ENCODE data around the gene MC1R. TPM values are rescaled to one million over a fixed set of nuclear protein-coding genes. Genes with fewer than 3 reads are reported as not detected.

The MC1R gene
- total and polyA plus RNA-seq, 2 of the 8 experiments (the other 6 are each of a cell fraction or from before 2014, with no cell fraction given) = 2.2 to 2.9 TPM

DNA sequence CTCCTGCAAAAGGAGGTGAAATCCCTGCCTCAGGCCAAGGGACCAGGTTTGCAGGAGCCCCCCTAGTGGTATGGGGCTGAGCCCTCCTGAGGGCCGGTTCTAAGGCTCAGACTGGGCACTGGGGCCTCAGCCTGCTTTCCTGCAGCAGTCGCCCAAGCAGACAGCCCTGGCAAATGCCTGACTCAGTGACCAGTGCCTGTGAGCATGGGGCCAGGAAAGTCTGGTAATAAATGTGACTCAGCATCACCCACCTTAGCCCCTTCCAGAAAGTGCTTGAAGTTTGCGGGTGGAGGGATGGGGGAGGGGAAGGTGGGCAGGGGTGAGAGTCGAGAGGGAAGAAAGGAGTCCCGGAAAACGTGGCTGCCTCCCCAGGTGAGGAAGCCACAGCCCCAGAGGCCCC, 2.1 kb downstream of the MC1R start:
- Histone ChIP-seq H3K79me1 (ENCODE audit: low read depth, low read length) (no peaks in the 10 kb centered on the region), H4K20me1 (replicated peaks in 1 of 2; ENCODE audit: control insufficient read depth in 1 of 2, insufficient read depth in 2 of 2, low read length in 2 of 2) (peaks cover 5 to 8% of the 10 kb centered on the region in 2 experiments), H3K14ac (ENCODE audit: insufficient read length) (no peak overlapping the region), H4K8ac (ENCODE audit: extremely low read depth, insufficient read depth, low read length) (no peak overlapping the region), H3K23ac (ENCODE audit: insufficient read length) (no peak overlapping the region), H2BK20ac (ENCODE audit: low read length) (no peak overlapping the region), H3K56ac (replicated peaks; ENCODE audit: insufficient read length, low read depth, low read length) (no peak overlapping the region), H3K4ac (replicated peaks; ENCODE audit: insufficient read length, low read depth, low read length) (no peak overlapping the region), H2BK15ac (ENCODE audit: low read length) (peak overlapping the region; percentile 25; the same call in 1 of the 2 replicates), H2AFZ (ENCODE audit: low read length) (no peak overlapping the region), H2BK12ac (ENCODE audit: low read depth, low read length) (no peak overlapping the region), H3K4me1 (replicated peaks in 1 of 4; ENCODE audit: control insufficient read depth in 3 of 4, insufficient read depth in 4 of 4, low read length in 3 of 4) (peaks cover 0 to 34% (median 25%) of the 10 kb centered on the region in 4 experiments; a peak in 6 of 7 replicates), H3K9me3 (ENCODE audit: insufficient read depth in 2 of 2, low read depth in 1 of 2, low read length in 1 of 2) (no peaks in the 10 kb centered on the region), H3K27me3 (replicated peaks in 1 of 4; ENCODE audit: control insufficient read depth in 3 of 4, extremely low read depth in 1 of 4, insufficient read depth in 3 of 4, low read length in 3 of 4) (peaks cover 0 to 19% (median 16%) of the 10 kb centered on the region in 4 experiments; a peak in 6 of 7 replicates), H3K4me2 (ENCODE audit: insufficient read depth in 1 of 2, low read depth in 2 of 2, low read length in 2 of 2) (no peak overlapping the region; a peak in 1 of 4 replicates), H3K27ac (ENCODE audit: low read depth, low read length) (no peak overlapping the region), H3K9ac (replicated peaks in 1 of 4; ENCODE audit: extremely low read depth in 1 of 4, low read depth in 3 of 4, low read length in 3 of 4) (no peak overlapping the region), H3K18ac (ENCODE audit: extremely low read depth, low read length) (no peak overlapping the region), H4K91ac (replicated peaks; ENCODE audit: insufficient read length, low read length) (no peak overlapping the region), H2BK120ac (replicated peaks; ENCODE audit: low read depth, low read length) (no peak overlapping the region), H4K5ac (ENCODE audit: insufficient read length, low read depth, low read length) (no peak overlapping the region), H2AK5ac (ENCODE audit: low read depth, low read length) (no peak overlapping the region; the same call in 1 of the 2 replicates), H2BK5ac (ENCODE audit: low read depth, low read length) (peak overlapping the region; percentile 35; the same call in 1 of the 2 replicates), H3K4me3 (ENCODE audit: extremely low read depth in 1 of 4, insufficient read depth in 2 of 4, low read depth in 3 of 4, low read length in 4 of 4) (no peak overlapping the region), H3K36me3 (ENCODE audit: control insufficient read depth in 2 of 4, insufficient read depth in 4 of 4, low read length in 3 of 4) (no peaks in the 10 kb centered on the region), H3K79me2 (ENCODE audit: control insufficient read depth in 1 of 2, insufficient read depth in 2 of 2, low read length in 2 of 2) (no peaks in the 10 kb centered on the region), H3K23me2 (ENCODE audit: low read depth, low read length) (peaks cover 29% of the 10 kb centered on the region)
- DNase-seq (ENCODE audit: low read depth in 1 of 2, low spot score in 2 of 2) (no peak), FAIRE-seq (no peak)
- ChIA-PET CTCF (ENCODE audit: partially characterized antibody) (interaction anchor here (1.1 to 8.7 kb wide), 2 partner anchors 11 to 46 kb away, joined by 3 to 70 read pairs; no protein-coding TSS in a partner anchor), POLR2A (ENCODE audit: partially characterized antibody) (interaction anchor here (1.1 to 6.5 kb wide), 3 partner anchors 10 to 52 kb away, joined by 3 to 71 read pairs (median 28); no protein-coding TSS in a partner anchor)
- TF ChIP-seq GABPA (IDR thresholded peaks at IDR 0.05; ENCODE audit: borderline replicate concordance, insufficient read depth, low read length) = no peak
- no peak for TF ChIP-seq EGR1 (IDR thresholded peaks at IDR 0.05; ENCODE audit: borderline replicate concordance, low read depth, low read length)
- no peak for TF ChIP-seq SP4 (IDR thresholded peaks at IDR 0.05; ENCODE audit: low read length)
- 76% methylated on average over 2 of the region's 6 CpGs; no CpG with 5 or more reads in 1 of the 2 experiments for WGBS, 2 experiments (ENCODE audit: extremely low coverage in 1 of 2, insufficient coverage in 1 of 2, insufficient read length in 1 of 2, insufficient replicate concordance in 2 of 2, low coverage in 1 of 2, low lambda C conversion rate in 2 of 2, missing lambda C conversion rate in 1 of 2)
